HG03571 (cell line): Measurements from ENCODE around the gene LIMS1.
A peak's percentile ranks its signal among the peaks of the same experiment; 100 is the strongest.
"Not testable (repeated sequence)": the region's sequence is repeated elsewhere in the genome, so short reads cannot be mapped to it uniquely, and the experiment has no call there.

Experiments
- ATAC-seq: cut with Tn5 transposase; IDR thresholded peaks from one replicate; pipeline ENCODE4 v1.9.1; 2021; ENCODE audit not compliant: unreplicated experiment

The LIMS1 gene

GRCh38 chr2:108533832-108534583 is at the start of gene LIMS1:
TSS of gene LIMS1 (plus strand) at chr2:108534470. CDS start at chr2:108534563, 93 bp downstream.
- ATAC-seq: peak; percentile 86

DNA sequence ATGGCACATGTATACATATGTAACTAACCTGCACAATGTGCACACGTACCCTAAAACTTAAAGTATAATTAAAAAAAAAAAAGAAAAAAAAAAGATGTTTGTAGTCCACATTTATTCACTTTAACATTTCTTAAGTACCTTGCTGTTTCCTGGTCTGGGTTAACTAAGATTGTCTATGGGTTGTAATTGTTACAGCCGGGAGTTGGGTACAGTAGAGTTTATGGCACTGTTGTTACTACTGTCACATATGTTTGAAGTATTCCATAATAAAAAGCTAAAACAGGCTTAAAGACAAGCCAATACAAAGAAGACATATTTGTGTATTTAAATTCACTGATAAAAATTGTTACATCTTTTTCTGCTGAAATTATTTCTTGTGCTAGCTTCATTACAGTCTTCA is 49.0 kb upstream of the LIMS1 start:
- no peak for ATAC-seq

DNA sequence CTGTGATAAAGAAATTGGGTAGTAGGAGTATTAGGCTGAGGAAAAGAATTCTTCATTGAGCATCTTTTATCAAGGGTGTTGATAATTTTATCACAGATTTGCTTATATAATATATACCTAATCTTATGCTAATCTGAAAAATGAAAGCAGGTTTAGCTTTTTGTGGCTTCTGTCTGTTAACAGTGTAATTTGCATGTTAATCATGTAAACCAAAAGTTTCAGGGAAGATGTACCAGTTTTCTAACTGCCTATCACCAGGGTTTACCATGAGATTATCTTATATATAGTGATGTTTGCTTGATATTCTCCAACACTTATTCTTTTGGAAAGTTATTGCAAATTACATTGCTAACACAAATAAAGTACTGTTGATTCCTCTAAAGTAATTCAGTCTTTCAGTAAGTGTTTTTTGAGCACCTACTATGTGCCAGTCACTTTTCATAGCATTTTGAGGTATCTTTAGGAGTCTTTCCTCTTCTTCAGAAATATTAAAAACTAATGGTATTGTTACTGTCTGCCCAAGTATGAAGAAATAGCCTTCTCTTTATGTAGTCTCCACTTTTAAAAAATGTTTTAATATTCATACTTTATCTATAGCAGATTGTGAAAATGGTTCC is 43.7 kb upstream of the LIMS1 start:
- no peak for ATAC-seq

DNA sequence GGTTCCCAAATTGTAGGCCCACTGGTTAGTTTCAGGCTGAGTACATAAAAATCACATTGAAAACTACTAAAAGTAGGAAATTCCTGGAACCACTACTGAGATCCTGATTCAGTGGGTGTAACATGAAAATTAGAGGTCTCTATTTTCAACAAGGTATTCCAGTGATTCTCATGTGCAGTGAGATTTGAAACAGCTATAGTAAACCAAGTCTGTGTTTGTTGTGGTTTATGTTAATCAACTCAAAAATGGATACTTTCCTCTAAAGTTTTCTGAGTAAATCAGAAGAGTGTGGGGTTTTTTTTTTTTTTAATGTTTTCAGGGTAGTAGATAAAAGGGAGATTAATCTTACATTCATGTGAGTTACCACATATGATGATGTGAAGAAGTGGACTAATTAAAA is 42.4 kb upstream of the LIMS1 start:
- no peak for ATAC-seq

DNA sequence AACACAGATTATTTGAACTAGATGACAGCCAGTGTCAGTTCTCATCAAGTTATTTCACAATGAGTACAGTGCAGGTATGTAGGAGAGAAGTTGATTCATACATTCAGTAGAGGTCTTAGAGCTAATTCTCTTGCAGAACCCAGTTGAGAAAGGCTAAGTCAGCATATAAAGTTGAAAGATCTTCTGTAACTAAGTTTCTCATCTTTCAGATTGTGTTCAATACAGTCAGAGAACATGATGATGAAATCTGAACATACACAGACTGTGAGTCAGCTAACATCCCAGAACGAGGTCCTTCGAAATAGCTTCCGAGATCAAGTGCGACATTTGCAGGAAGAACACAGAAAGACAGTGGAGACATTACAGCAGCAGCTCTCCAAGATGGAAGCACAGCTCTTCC is 41.9 kb upstream of the LIMS1 start:
- ATAC-seq: no peak

GRCh38 chr2:108496167-108496566 is 38.1 kb upstream of the LIMS1 start:
- ATAC-seq: not testable (repeated sequence)

- not testable (repeated sequence) for ATAC-seq
Observed at GRCh38 chr2:108507620-108508019, 26.6 kb upstream of the LIMS1 start.

GRCh38 chr2:108512431-108512830 is 21.8 kb upstream of the LIMS1 start:
- not testable (repeated sequence) for ATAC-seq

- ATAC-seq: not testable (repeated sequence)
Observed at GRCh38 chr2:108514478-108514877, 19.8 kb upstream of the LIMS1 start.

GRCh38 chr2:108524688-108525087 is 9.6 kb upstream of the LIMS1 start:
- ATAC-seq: not testable (repeated sequence)

GRCh38 chr2:108525258-108525657 is 9.0 kb upstream of the LIMS1 start:
- ATAC-seq: not testable (repeated sequence)

DNA sequence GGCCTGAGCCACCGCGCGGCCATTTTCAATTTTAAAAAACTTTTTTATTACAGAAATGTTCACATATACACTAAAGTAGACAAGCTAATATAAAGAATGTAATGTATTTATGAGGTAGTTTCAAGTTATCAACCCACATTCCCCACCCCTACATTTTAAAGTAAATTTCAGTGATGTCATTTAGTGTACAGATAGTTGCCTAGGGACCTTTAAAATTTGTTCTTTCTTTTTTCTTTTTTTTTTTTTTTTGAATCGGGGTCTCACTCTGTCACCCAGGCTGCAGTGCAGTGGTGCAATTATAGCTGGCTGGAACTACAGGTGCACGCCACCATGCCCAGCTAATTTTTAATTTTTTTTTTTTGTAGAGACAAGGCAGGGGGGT is 2.6 kb upstream of the LIMS1 start:
- ATAC-seq: no peak

DNA sequence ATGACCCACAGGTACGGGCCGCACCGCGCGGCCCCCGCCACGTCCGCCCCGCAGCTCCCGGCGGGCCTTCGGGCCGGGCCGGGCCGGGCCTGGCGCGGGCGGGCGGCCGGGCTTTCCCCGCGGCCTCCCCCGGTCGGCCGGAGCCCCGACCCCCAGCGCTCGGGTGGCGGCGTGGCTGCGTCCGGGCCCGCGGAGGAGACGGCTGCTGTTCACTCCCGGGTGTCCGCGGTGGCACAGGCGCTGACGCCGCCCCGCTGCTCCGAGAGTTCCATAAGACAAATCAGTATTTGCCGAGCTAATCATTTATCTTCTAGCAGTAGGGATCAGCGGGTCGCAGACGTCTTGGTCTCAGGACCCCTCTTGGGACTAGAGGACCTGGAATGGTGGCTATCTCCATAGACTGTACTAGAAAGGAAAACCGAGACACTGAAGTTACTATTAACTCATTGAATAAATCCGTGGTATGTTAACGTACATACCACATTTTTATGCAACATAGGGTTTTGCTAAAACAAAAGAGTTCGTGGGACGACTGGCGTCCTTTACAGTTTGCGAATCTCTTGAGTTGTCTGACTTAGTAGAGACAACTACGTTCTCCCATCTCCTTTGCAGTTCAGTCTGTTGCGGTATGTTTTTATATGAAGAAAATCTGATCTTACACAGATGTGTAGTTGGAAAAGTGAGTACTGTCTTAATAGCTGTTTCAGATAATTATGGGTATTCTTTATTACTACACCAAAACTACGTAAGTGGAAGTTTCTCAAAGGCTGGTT is 500 bp downstream of the LIMS1 start:
- peak; percentile 35 for ATAC-seq

- ATAC-seq: no peak
Observed at GRCh38 chr2:108535357-108535631, 1.0 kb downstream of the LIMS1 start.

GRCh38 chr2:108536133-108536780 is 2.0 kb downstream of the LIMS1 start:
- no peak for ATAC-seq

- ATAC-seq: no peak
Observed at GRCh38 chr2:108536911-108537310, 2.6 kb downstream of the LIMS1 start.

- no peak for ATAC-seq
Observed at GRCh38 chr2:108538000-108538625, 3.8 kb downstream of the LIMS1 start.

- ATAC-seq: no peak
Observed at GRCh38 chr2:108541451-108541850, 7.2 kb downstream of the LIMS1 start.

DNA sequence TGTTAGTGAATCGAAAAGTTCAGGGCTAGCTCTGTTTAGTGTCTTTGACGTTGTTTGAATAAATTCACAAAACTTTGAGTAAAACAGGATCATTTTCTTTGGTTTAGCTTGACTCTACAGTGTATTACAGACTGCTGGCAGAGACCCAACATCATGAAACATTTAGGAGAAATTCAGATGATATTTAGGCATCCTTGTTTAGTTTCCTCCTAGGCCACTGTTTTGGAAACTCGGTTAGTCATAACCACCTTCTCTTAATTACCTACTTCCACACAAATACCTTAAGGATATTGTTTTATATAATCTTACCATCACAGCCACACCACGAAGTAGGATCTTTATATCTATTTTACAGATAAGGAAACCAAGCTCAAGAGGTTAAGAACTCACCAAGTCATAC is 7.8 kb downstream of the LIMS1 start:
- ATAC-seq: no peak

- no peak for ATAC-seq
Observed at GRCh38 chr2:108547606-108548005, 13.3 kb downstream of the LIMS1 start.
